K562 (cell line): ENCODE data around the gene MPL. TPM values are rescaled to one million over a fixed set of nuclear protein-coding genes. Genes with fewer than 3 reads are reported as not detected.

Experiments used
- ATAC-seq: fragments of 200-7000 bp; cut with Tn5 transposase; 3 replicates; pipeline ENCODE4 v1.9.1; 2020; ENCODE audit warnings: moderate library complexity
- BruUV-seq: library from RNA; stranded (reverse); fragments of 400-500 nt; replicated peaks from 2 replicates; lab custom pipeline; 2021; lab: Mats Ljungman, UMichigan
- CTCF ChIA-PET: fragments of 300-600 bp; formaldehyde crosslinking; extraction: SDS; loops from one replicate; lab custom pipeline; 2021; ENCODE audit warnings: low intra/inter-chr PET ratio; lab: Yijun Ruan, JAX
- POLR2A ChIA-PET: fragments of 300-600, 350-650 bp; sonication (Branson Sonifier 250); formaldehyde crosslinking; extraction: SDS; loops from one replicate; lab custom pipeline; 2021; ENCODE audit warnings: antibody characterized with exemption, inconsistent platforms; lab: Yijun Ruan, JAX
- DNase-seq, 4 experiments: peaks; one replicate each; pipeline versions ENCODE4 v3.0.0 to v3.0.0-alpha.2; 2011 to 2018; ENCODE audit warnings: low spot score in 3 of 4, mixed read lengths in 3 of 4; ENCODE audit errors: extremely low read depth in 1 of 4
- FAIRE-seq: peaks from 2 replicates; lab custom pipeline; 2011; peaks lifted over from hg19 to GRCh38; lab: Jason Lieb, UNC
- H2AFZ ChIP-seq: 2 replicates; pipeline ENCODE4 v1.6.0; 2011; ENCODE audit warnings: low read depth, low read length, control low read depth, inconsistent platforms
- H3K27ac ChIP-seq: fragments of 200-600 bp; 3 replicates; pipeline ENCODE4 v1.8.0; 2011; ENCODE audit warnings: low read depth, mild to moderate bottlenecking, control low read depth, inconsistent platforms, low read length, moderate library complexity, mixed read lengths; ENCODE audit errors: extremely low read depth
- H3K27me3 ChIP-seq, 2 experiments: fragments of 300-600 bp in 1 of 2; 2 replicates in 1 of 2; 3 replicates in 1 of 2; pipeline versions ENCODE4 v1.6.0 to v1.8.0; 2011; ENCODE audit warnings: inconsistent platforms in 2 of 2, low read length in 2 of 2, mild to moderate bottlenecking in 1 of 2, mixed read lengths in 1 of 2, moderate library complexity in 1 of 2; ENCODE audit not compliant: control insufficient read depth in 2 of 2, insufficient read depth in 2 of 2
- H3K36me3 ChIP-seq: fragments of 300-600 bp; 3 replicates; pipeline ENCODE4 v1.8.0; 2011; ENCODE audit warnings: mild to moderate bottlenecking, low read length, inconsistent platforms; ENCODE audit not compliant: control insufficient read depth, insufficient read depth
- H3K4me1 ChIP-seq, 2 experiments: fragments of 200-600 bp in 1 of 2; replicated peaks in 1 of 2; 2 replicates in 1 of 2; 3 replicates in 1 of 2; pipeline versions ENCODE4 v1.5.1 to v1.8.0; 2011; ENCODE audit warnings: inconsistent platforms in 2 of 2, low read length in 2 of 2, mild to moderate bottlenecking in 1 of 2, mixed read lengths in 1 of 2, moderate library complexity in 1 of 2; ENCODE audit not compliant: control insufficient read depth in 2 of 2, insufficient read depth in 2 of 2
- H3K4me2 ChIP-seq: 2 replicates; pipeline ENCODE4 v1.6.1; 2011; ENCODE audit warnings: low read length, control low read depth, inconsistent platforms, mixed read lengths; ENCODE audit not compliant: insufficient read depth
- H3K4me3 ChIP-seq: fragments of 200-600 bp; sonication (generic), shearing (Covaris generic); 2 replicates; pipeline ENCODE4 v1.5.1; 2016; ENCODE audit warnings: control low read depth, inconsistent platforms
- H3K79me2 ChIP-seq: fragments of 200-600 bp; 3 replicates; pipeline ENCODE4 v1.8.0; 2011; ENCODE audit warnings: low read length, inconsistent platforms; ENCODE audit not compliant: control insufficient read depth, insufficient read depth
- H3K9ac ChIP-seq, 2 experiments: 2 replicates each; pipeline versions ENCODE4 v1.6.0 to v1.6.1; 2011; ENCODE audit warnings: low read depth in 2 of 2, low read length in 2 of 2, control low read depth in 1 of 2, inconsistent platforms in 1 of 2, mild to moderate bottlenecking in 1 of 2, mixed read lengths in 1 of 2; ENCODE audit not compliant: insufficient read depth in 1 of 2
- H3K9me1 ChIP-seq: one replicate; pipeline ENCODE4 v1.6.0; 2011; ENCODE audit warnings: inconsistent platforms, mild to moderate bottlenecking, low read length, moderate library complexity; ENCODE audit not compliant: control insufficient read depth, insufficient read depth
- H3K9me3 ChIP-seq: replicated peaks from 2 replicates; pipeline ENCODE4 v1.5.1; 2011; ENCODE audit warnings: low read depth, low read length, inconsistent platforms; ENCODE audit not compliant: control insufficient read depth, insufficient read depth
- H4K20me1 ChIP-seq: replicated peaks from 2 replicates; pipeline ENCODE4 v1.6.1; 2011; ENCODE audit warnings: low read length, inconsistent platforms, mixed read lengths; ENCODE audit not compliant: control insufficient read depth, insufficient read depth
- ATF1 ChIP-seq, 2 experiments: fragments of 450-650 bp in 1 of 2; IDR thresholded peaks; 2 replicates each; pipeline ENCODE4 v1.6.1; 2016; ENCODE audit warnings: missing compliant biosample characterization in 1 of 2, missing genetic modification characterization in 1 of 2
- BHLHE40 ChIP-seq: IDR thresholded peaks from 2 replicates; pipeline ENCODE4 v1.6.1; 2011; ENCODE audit warnings: low read length, improper control_type of control experiment
- FOSL1 ChIP-seq: fragments of 200-800 bp; sonication (Bioruptor generic); conservative IDR thresholded peaks from 2 replicates; pipeline ENCODE4 v1.6.1; 2016; ENCODE audit warnings: missing genetic modification characterization, missing compliant biosample characterization
- FOXA1 ChIP-seq: fragments of 450-650 bp; IDR thresholded peaks from 2 replicates; pipeline ENCODE4 v1.6.1; 2016; ENCODE audit warnings: mild to moderate bottlenecking, borderline replicate concordance
- GATAD2A ChIP-seq: fragments of 450-650 bp; IDR thresholded peaks from 2 replicates; pipeline ENCODE4 v1.6.1; 2017
- HNRNPLL ChIP-seq: fragments of 200-400 bp; formaldehyde crosslinking; IDR thresholded peaks from 2 replicates; pipeline ENCODE4 v1.6.1; 2017; ENCODE audit warnings: low read length, low read depth, mild to moderate bottlenecking; ENCODE audit not compliant: poor library complexity, severe bottlenecking
- KHSRP ChIP-seq: fragments of 450-650 bp; IDR thresholded peaks from 2 replicates; pipeline ENCODE4 v1.6.1; 2017
- L3MBTL2 ChIP-seq: fragments of 450-650 bp; IDR thresholded peaks from 2 replicates; pipeline ENCODE4 v1.6.1; 2016; ENCODE audit warnings: mild to moderate bottlenecking, moderate library complexity
- MAX ChIP-seq: sonication (generic); formaldehyde crosslinking; IDR thresholded peaks from 2 replicates; pipeline ENCODE4 v1.9.0; 2022; ENCODE audit warnings: mild to moderate bottlenecking, missing genetic modification reagents
- MCM2 ChIP-seq: fragments of 450-650 bp; IDR thresholded peaks from 2 replicates; pipeline ENCODE4 v1.6.1; 2017; ENCODE audit warnings: low read depth, mild to moderate bottlenecking
- NR3C1 ChIP-seq: sonication (generic); formaldehyde crosslinking; IDR thresholded peaks from 2 replicates; pipeline ENCODE4 v1.8.1; 2022; ENCODE audit warnings: missing genetic modification reagents
- TEAD1 ChIP-seq, 2 experiments: fragments of 450-650 bp in 1 of 2; sonication (generic) in 1 of 2; formaldehyde crosslinking; IDR thresholded peaks; 2 replicates each; pipeline versions ENCODE4 v1.4.0 to v1.8.0; 2020 to 2022; ENCODE audit warnings: mild to moderate bottlenecking in 2 of 2, missing genetic modification reagents in 1 of 2
- TEAD4 ChIP-seq, 2 experiments: sonication (generic) in 1 of 2; formaldehyde crosslinking in 1 of 2; IDR thresholded peaks; 2 replicates each; pipeline versions ENCODE4 v1.6.1 to v1.8.0; 2012 to 2022; ENCODE audit warnings: borderline replicate concordance in 1 of 2, inconsistent platforms in 1 of 2, low read length in 1 of 2, mild to moderate bottlenecking in 1 of 2, missing genetic modification reagents in 1 of 2
- ZNF57 ChIP-seq: fragments of 450-650 bp; formaldehyde crosslinking; IDR thresholded peaks from 2 replicates; pipeline ENCODE4 v1.4.0; 2020; ENCODE audit warnings: mild to moderate bottlenecking, moderate library complexity
- WGBS: fragments of 100-300 bp; shearing (Covaris generic); methylation state at CpG from one replicate; pipeline ENCODE4 v1.1.6; 2016; ENCODE audit warnings: low coverage, mixed read lengths; ENCODE audit not compliant: insufficient coverage; ENCODE audit errors: missing lambda C conversion rate; 5-methylcytosine and 5-hydroxymethylcytosine counted together
- in situ Hi-C: fragments of 300-500 bp; cut with MboI; formaldehyde crosslinking; loops from 4 replicates; pipeline ENCODE4 v1.15.0; 2018; ENCODE audit warnings: inconsistent platforms, mixed read lengths
- intact Hi-C: fragments of 100-400 bp; cut with micrococcal nuclease; formaldehyde crosslinking; loops from 2 replicates; pipeline ENCODE4 v1.14.2; 2022
- polyA plus RNA-seq, 8 experiments: library from polyadenylated mRNA; depleted of rRNA in 4 of 8; stranded (reverse) in 5 of 8; unstranded in 3 of 8; fragments of >200 nt; fragmentation: Nextera tagmentation in 2 of 8; fragmentation: Illumina TruSeq in 1 of 8; extraction: Ambion mirVana in 2 of 8; extraction: Trizol in 1 of 8; gene quantifications; 2 replicates each; pipeline versions ENCODE4 v1.2.1 to v1.2.3, GENCODE V29; 2011 to 2014; ENCODE audit warnings: inconsistent platforms in 1 of 8, missing spikeins in 1 of 8
- total RNA-seq, 7 experiments: library from RNA; depleted of rRNA in 6 of 7; stranded (reverse); fragments of >200 nt in 6 of 7; fragmentation: Illumina TruSeq in 2 of 7; extraction: Trizol in 2 of 7; gene quantifications; 2 replicates each; pipeline versions ENCODE4 v1.2.1 to v1.2.3, GENCODE V29; 2011 to 2021; ENCODE audit warnings: low replicate concordance in 1 of 7
- TF ChIP-seq, protein P1 (sequence below): sonication (generic); formaldehyde crosslinking; IDR thresholded peaks from 2 replicates; pipeline ENCODE4 v1.8.1; 2023; ENCODE audit warnings: mild to moderate bottlenecking, missing genetic modification reagents
- TF ChIP-seq, protein P2 (sequence below): fragments of 250-450 bp; sonication (Bioruptor Pico); IDR thresholded peaks from 2 replicates; pipeline ENCODE4 v1.5.0; 2021

Gene MPL
- total and polyA plus RNA-seq, 9 of the 15 experiments (the other 6 are each of a cell fraction or from before 2014, with no cell fraction given) = not detected

DNA sequence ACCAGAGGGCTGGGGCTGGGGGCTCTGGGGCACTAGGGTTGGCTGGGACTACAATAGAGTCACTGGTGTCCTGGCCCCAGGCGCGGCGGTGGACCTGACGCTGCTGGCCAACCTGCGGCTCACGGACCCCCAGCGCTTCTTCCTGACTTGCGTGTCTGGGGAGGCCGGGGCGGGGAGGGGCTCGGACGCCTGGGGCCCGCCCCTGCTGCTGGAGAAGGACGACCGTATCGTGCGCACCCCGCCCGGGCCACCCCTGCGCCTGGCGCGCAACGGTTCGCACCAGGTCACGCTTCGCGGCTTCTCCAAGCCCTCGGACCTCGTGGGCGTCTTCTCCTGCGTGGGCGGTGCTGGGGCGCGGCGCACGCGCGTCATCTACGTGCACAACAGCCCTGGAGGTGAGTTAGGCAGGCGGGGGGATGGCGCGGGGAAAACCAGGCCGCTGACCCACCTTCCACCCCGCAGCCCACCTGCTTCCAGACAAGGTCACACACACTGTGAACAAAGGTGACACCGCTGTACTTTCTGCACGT lies 32.8 kb upstream of the MPL start:
- Histone ChIP-seq H3K4me3 (no peak overlapping the region), H3K27me3 (peaks cover 24 to 81% of the 10 kb centered on the region in 2 experiments), H3K9me3 (0 out of 2 replicates have a peak, but pooled peaks cover 2% of the 10 kb centered on the region), H3K79me2 (no peaks in the 10 kb centered on the region), H3K27ac (no peak overlapping the region), H3K9ac (peak overlapping the region in 1 of 2 experiments; percentile 46; a peak in 2 of 4 replicates), H3K9me1 (no peaks in the 10 kb centered on the region), H3K4me1 (peaks cover 4 to 19% of the 10 kb centered on the region in 2 experiments; a peak in 4 of 5 replicates), H3K4me2 (peak overlapping the region; percentile 44), H3K36me3 (no peaks in the 10 kb centered on the region), H2AFZ (peak overlapping the region; percentile 46), H4K20me1 (peaks cover 4% of the 10 kb centered on the region; the same call in 1 of the 2 replicates)
- intact Hi-C loops = no loop called here
- 5% methylated on average over 38 of the region's 46 CpGs for WGBS
- peak; percentile 56 for ATAC-seq
- no TSS peak for BruUV-seq
- POLR2A ChIA-PET = interaction anchor here (0.6 to 1.0 kb wide), 2 partner anchors 25 to 52 kb away, joined by 3 read pairs; no protein-coding TSS in a partner anchor
- FAIRE-seq = no peak
- in situ Hi-C loops = no loop called here
- CTCF ChIA-PET = no interaction called here
- DNase-seq = peak; percentile 47 to 86 (median 69)
- TF ChIP-seq ATF1 (CRISPR knock-in tag; IDR thresholded peaks at IDR 0.05) (no peak), ATF1 (tag; IDR thresholded peaks at IDR 0.05) (0 out of 2 replicates have a peak, but pooled peaks have one; percentile 19), KHSRP (no peak), ZNF57 (CRISPR knock-in tag) (no peak), BHLHE40 (0 out of 2 replicates have a peak, but pooled peaks have one; percentile 5), TEAD4 (IDR thresholded peaks at IDR 0.05; ENCODE audit: low read length) (peak; percentile 52), TEAD4 (CRISPR knock-in tag; IDR thresholded peaks at IDR 0.05; ENCODE audit: borderline replicate concordance) (no peak), MCM2 (no peak), FOSL1 (tag) (no peak), L3MBTL2 (peak; percentile 87), MAX (CRISPR knock-in tag) (peak; percentile 92), NR3C1 (CRISPR knock-in tag) (no peak), TEAD1 (CRISPR knock-in tag; IDR thresholded peaks at IDR 0.05) (no peak), FOXA1 (no peak), HNRNPLL (peak; percentile 28), GATAD2A (no peak)
- TF ChIP-seq, protein P1, sequence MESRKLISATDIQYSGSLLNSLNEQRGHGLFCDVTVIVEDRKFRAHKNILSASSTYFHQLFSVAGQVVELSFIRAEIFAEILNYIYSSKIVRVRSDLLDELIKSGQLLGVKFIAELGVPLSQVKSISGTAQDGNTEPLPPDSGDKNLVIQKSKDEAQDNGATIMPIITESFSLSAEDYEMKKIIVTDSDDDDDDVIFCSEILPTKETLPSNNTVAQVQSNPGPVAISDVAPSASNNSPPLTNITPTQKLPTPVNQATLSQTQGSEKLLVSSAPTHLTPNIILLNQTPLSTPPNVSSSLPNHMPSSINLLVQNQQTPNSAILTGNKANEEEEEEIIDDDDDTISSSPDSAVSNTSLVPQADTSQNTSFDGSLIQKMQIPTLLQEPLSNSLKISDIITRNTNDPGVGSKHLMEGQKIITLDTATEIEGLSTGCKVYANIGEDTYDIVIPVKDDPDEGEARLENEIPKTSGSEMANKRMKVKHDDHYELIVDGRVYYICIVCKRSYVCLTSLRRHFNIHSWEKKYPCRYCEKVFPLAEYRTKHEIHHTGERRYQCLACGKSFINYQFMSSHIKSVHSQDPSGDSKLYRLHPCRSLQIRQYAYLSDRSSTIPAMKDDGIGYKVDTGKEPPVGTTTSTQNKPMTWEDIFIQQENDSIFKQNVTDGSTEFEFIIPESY (CRISPR knock-in tag) = no peak
- TF ChIP-seq, protein P2, sequence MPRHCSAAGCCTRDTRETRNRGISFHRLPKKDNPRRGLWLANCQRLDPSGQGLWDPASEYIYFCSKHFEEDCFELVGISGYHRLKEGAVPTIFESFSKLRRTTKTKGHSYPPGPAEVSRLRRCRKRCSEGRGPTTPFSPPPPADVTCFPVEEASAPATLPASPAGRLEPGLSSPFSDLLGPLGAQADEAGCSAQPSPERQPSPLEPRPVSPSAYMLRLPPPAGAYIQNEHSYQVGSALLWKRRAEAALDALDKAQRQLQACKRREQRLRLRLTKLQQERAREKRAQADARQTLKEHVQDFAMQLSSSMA (CRISPR knock-in tag) = no peak
